ENCODE data around the gene ZNF524. TPM values are rescaled to one million over a fixed set of nuclear protein-coding genes. Genes with fewer than 3 reads are reported as not detected.
A peak's percentile ranks its signal among the peaks of the same experiment; 100 is the strongest.

Gene ZNF524
- total RNA-seq, 1 experiment from 2014 or later: 26.4 TPM

DNA sequence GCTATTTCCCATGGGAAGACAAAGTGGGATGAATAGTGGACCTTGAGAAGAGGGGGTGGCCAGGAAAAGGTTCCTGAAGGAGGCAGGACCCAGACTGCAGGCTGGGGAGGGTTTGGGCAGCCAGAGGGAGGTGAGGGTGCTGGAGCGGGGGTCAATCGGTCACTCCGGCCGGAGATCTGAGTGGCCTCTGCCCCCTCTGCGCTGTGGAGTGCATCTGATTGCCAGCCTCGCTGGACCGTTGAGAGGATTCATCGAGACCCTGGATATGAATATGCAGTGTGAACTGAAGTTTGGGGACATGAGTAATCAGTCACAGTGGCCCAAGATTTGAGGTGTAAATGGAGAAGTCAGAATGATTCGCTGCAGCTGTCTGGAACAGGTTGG, 35.2 kb downstream of the ZNF524 start:
- in situ Hi-C loops (cut with HindIII; ENCODE audit: low pct_unique_long_range_greater_than_20kb, low sequenced_read_pairs): no loop called here
- ChIA-PET POLR2A (no interaction called here), CTCF (interaction anchor here (0.7 kb wide), 1 partner anchor 12 kb away, joined by 11 read pairs; no protein-coding TSS in a partner anchor)
- Histone ChIP-seq H3K9me3 (ENCODE audit: control insufficient read depth, insufficient read depth, low read depth, low read length) (no peaks in the 10 kb centered on the region), H3K36me3 (ENCODE audit: control insufficient read depth, insufficient read depth, low read length) (peaks cover 3% of the 10 kb centered on the region; the same call in 1 of the 2 replicates), H3K27me3 (ENCODE audit: control insufficient read depth, insufficient read depth, low read length) (no peaks in the 10 kb centered on the region), H3K27ac (ENCODE audit: low read length) (peak overlapping the region; percentile 95), H3K4me1 (ENCODE audit: control insufficient read depth, insufficient read depth, low read length) (peaks cover 21% of the 10 kb centered on the region), H3K4me3 (ENCODE audit: low read depth in 2 of 2, low read length in 2 of 2) (peak overlapping the region; percentile 90 to 98)
- no TSS peak for BruUV-seq (replicated peaks)
- no peak for ATAC-seq
- intact Hi-C loops (cut with micrococcal nuclease; ENCODE audit: unreplicated experiment): no loop called here
- DNase-seq (ENCODE audit: low read depth, low spot score): no peak
- TF ChIP-seq POLR2AphosphoS5 (IDR thresholded peaks at IDR 0.05; ENCODE audit: low read depth, low read length) (no peak), CTCF (IDR thresholded peaks at IDR 0.05) (no peak)

DNA sequence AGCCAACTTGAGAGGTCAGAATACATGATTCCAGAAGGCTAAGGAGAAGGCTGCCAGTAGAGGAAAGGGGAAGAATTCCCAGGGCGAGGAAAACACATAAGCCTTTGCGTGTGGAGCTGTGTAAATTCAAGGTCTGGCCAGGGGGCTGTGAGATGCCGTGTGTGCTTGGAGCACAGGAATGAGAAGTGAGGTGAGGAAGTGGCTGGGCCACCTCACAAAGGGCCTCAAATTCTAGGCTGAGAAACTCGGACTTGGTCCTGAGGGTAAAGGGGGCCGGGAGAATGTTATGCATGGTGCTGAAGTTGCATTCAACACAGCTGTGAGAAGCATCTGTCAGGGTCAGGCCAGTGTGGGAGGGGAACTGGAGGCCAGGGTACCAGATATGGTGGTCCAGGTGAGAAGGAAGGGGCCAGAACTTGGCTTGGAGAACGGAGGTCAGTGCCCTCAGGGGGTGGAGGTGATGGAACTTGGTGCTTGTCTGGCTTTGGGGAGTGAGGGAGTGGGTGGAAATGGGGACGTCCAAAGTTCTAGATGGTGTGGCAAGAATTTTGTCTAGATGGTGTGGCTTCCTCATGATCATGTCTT, 35.9 kb downstream of the ZNF524 start:
- no TSS peak for BruUV-seq (replicated peaks)
- no peak for ATAC-seq
- no peak for TF ChIP-seq CTCF (IDR thresholded peaks at IDR 0.05)
- no peak for TF ChIP-seq SIN3A (IDR thresholded peaks at IDR 0.05; ENCODE audit: borderline replicate concordance, insufficient read depth, low read depth, low read length)
- TF ChIP-seq REST (IDR thresholded peaks at IDR 0.05; ENCODE audit: insufficient read depth in 1 of 2, low read depth in 2 of 2, low read length in 1 of 2): no peak
- no peak for TF ChIP-seq POLR2AphosphoS5 (IDR thresholded peaks at IDR 0.05; ENCODE audit: low read depth, low read length)
- TF ChIP-seq TCF7L2 (IDR thresholded peaks at IDR 0.05; ENCODE audit: low read depth, low read length): no peak
- intact Hi-C loops (cut with micrococcal nuclease; ENCODE audit: unreplicated experiment) (no loop called here), in situ Hi-C loops (cut with HindIII; ENCODE audit: low pct_unique_long_range_greater_than_20kb, low sequenced_read_pairs) (no loop called here)
- ChIA-PET CTCF (no interaction called here), POLR2A (no interaction called here)
- peak overlapping the region; percentile 95 for H3K27ac ChIP-seq (ENCODE audit: low read length)
- peaks cover 3% of the 10 kb centered on the region; the same call in 1 of the 2 replicates for H3K36me3 ChIP-seq (ENCODE audit: control insufficient read depth, insufficient read depth, low read length)
- H3K4me1 ChIP-seq (ENCODE audit: control insufficient read depth, insufficient read depth, low read length): peaks cover 22% of the 10 kb centered on the region
- no peaks in the 10 kb centered on the region for H3K27me3 ChIP-seq (ENCODE audit: control insufficient read depth, insufficient read depth, low read length)
- no peaks in the 10 kb centered on the region for H3K9me3 ChIP-seq (ENCODE audit: control insufficient read depth, insufficient read depth, low read depth, low read length)
- peak overlapping the region; percentile 90 to 98 for H3K4me3 ChIP-seq (ENCODE audit: low read depth in 2 of 2, low read length in 2 of 2)
- no peak for DNase-seq (ENCODE audit: low read depth, low spot score)

Measured in Panc1 (cell line).